WTC11 (cell line): Measurements from ENCODE around the gene CTNNBIP1. TPM values are rescaled to one million over a fixed set of nuclear protein-coding genes. Genes with fewer than 3 reads are reported as not detected.

Experiments used
- ATAC-seq: fragments of 200-7000 bp; cut with Tn5 transposase; 2 replicates; pipeline ENCODE4 v1.10.0; 2021; ENCODE audit warnings: mild to moderate bottlenecking, moderate library complexity
- CTCF ChIA-PET: fragments of 300-600 bp; sonication (Branson Sonifier 250); formaldehyde crosslinking; loops from one replicate; lab custom pipeline; 2021; ENCODE audit warnings: antibody characterized with exemption; lab: Charles Lee
- POLR2A ChIA-PET: fragments of 350-600 bp; sonication (Branson Sonifier 250); formaldehyde crosslinking; loops from one replicate; lab custom pipeline; 2021; ENCODE audit warnings: antibody characterized with exemption; lab: Charles Lee
- DNase-seq: peaks from one replicate; pipeline ENCODE4 v3.0.0; 2021; ENCODE audit warnings: low spot score
- H3K27ac Mint-ChIP-seq: 2 replicates; pipeline ENCODE4 v1.8.0; 2021; ENCODE audit warnings: mixed read lengths
- H3K27me3 Mint-ChIP-seq: 2 replicates; pipeline ENCODE4 v1.8.0; 2021; ENCODE audit warnings: low read depth, mild to moderate bottlenecking, moderate library complexity, mixed read lengths
- H3K36me3 Mint-ChIP-seq: 2 replicates; pipeline ENCODE4 v1.8.0; 2021; ENCODE audit warnings: mixed read lengths
- H3K4me1 Mint-ChIP-seq: 2 replicates; pipeline ENCODE4 v1.8.0; 2022; ENCODE audit warnings: mixed read lengths
- H3K4me3 Mint-ChIP-seq: 2 replicates; pipeline ENCODE4 v1.8.0; 2021; ENCODE audit warnings: mild to moderate bottlenecking, moderate library complexity, mixed read lengths
- H3K9me3 Mint-ChIP-seq: 2 replicates; pipeline ENCODE4 v1.8.0; 2021; ENCODE audit warnings: mixed read lengths
- CREM ChIP-seq: sonication (generic); formaldehyde crosslinking; IDR thresholded peaks from 2 replicates; pipeline ENCODE4 v1.8.1; 2022; ENCODE audit warnings: mild to moderate bottlenecking, missing genetic modification reagents, moderate library complexity
- EMX1 ChIP-seq: fragments of 250-450 bp; sonication (Bioruptor Pico); IDR thresholded peaks from 2 replicates; pipeline ENCODE4 v1.8.0; 2021; ENCODE audit warnings: mild to moderate bottlenecking
- ESRRA ChIP-seq: sonication (generic); formaldehyde crosslinking; IDR thresholded peaks from 2 replicates; pipeline ENCODE4 v1.8.1; 2022; ENCODE audit warnings: mild to moderate bottlenecking, missing genetic modification reagents, borderline replicate concordance
- ETV6 ChIP-seq: sonication (generic); formaldehyde crosslinking; IDR thresholded peaks from 2 replicates; pipeline ENCODE4 v1.8.1; 2022; ENCODE audit warnings: mild to moderate bottlenecking, missing genetic modification reagents
- GRHL2 ChIP-seq: fragments of 250-450 bp; sonication (Bioruptor Pico); IDR thresholded peaks from 2 replicates; pipeline ENCODE4 v1.8.0; 2022; ENCODE audit warnings: mild to moderate bottlenecking, moderate library complexity; ENCODE audit not compliant: insufficient replicate concordance, severe bottlenecking
- GTF2I ChIP-seq: fragments of 250-450 bp; sonication (Bioruptor Pico); conservative IDR thresholded peaks from 2 replicates; pipeline ENCODE4 v1.4.0; 2021; ENCODE audit warnings: mild to moderate bottlenecking
- HMGXB4 ChIP-seq: sonication (generic); formaldehyde crosslinking; IDR thresholded peaks from 2 replicates; pipeline ENCODE4 v1.8.1; 2023; ENCODE audit warnings: mild to moderate bottlenecking, moderate library complexity, missing genetic modification reagents
- MXD4 ChIP-seq: fragments of 250-450 bp; sonication (Bioruptor Pico); IDR thresholded peaks from 2 replicates; pipeline ENCODE4 v1.8.0; 2021; ENCODE audit warnings: mild to moderate bottlenecking, moderate library complexity, borderline replicate concordance
- NFATC4 ChIP-seq: fragments of 250-450 bp; sonication (Bioruptor Pico); IDR thresholded peaks from 2 replicates; pipeline ENCODE4 v1.9.0; 2021; ENCODE audit warnings: mild to moderate bottlenecking
- PRDM15 ChIP-seq: sonication (generic); formaldehyde crosslinking; IDR thresholded peaks from 2 replicates; pipeline ENCODE4 v1.8.0; 2022; ENCODE audit warnings: missing genetic modification reagents
- PRRX2 ChIP-seq: fragments of 250-450 bp; sonication (Bioruptor Pico); IDR thresholded peaks from 2 replicates; pipeline ENCODE4 v1.8.0; 2021; ENCODE audit warnings: mild to moderate bottlenecking
- SMAD3 ChIP-seq: sonication (generic); formaldehyde crosslinking; IDR thresholded peaks from 2 replicates; pipeline ENCODE4 v1.8.0; 2022; ENCODE audit warnings: missing genetic modification reagents, mild to moderate bottlenecking, borderline replicate concordance
- TEAD4 ChIP-seq: sonication (generic); formaldehyde crosslinking; IDR thresholded peaks from 2 replicates; pipeline ENCODE4 v1.8.0; 2022; ENCODE audit warnings: mild to moderate bottlenecking, missing genetic modification reagents
- ZBTB21 ChIP-seq: sonication (generic); formaldehyde crosslinking; IDR thresholded peaks from 2 replicates; pipeline ENCODE4 v1.8.1; 2023; ENCODE audit warnings: mild to moderate bottlenecking, missing genetic modification reagents, borderline replicate concordance
- ZNF263 ChIP-seq: sonication (generic); formaldehyde crosslinking; IDR thresholded peaks from 2 replicates; pipeline ENCODE4 v1.8.1; 2022; ENCODE audit warnings: low read depth, mild to moderate bottlenecking, moderate library complexity, missing genetic modification reagents
- ZNF416 ChIP-seq: fragments of 250-450 bp; sonication (Bioruptor Pico); IDR thresholded peaks from 2 replicates; pipeline ENCODE4 v1.9.0; 2021; ENCODE audit warnings: mild to moderate bottlenecking, inconsistent platforms
- ZNF423 ChIP-seq: fragments of 250-450 bp; sonication (Bioruptor Pico); IDR thresholded peaks from 2 replicates; pipeline ENCODE4 v2.1.2; 2022; ENCODE audit warnings: mild to moderate bottlenecking, moderate library complexity
- total RNA-seq: library from RNA; stranded (reverse); gene quantifications from 3 replicates; pipeline ENCODE4 v1.2.3, GENCODE V29; 2021
- TF ChIP-seq, protein P1 (sequence below): sonication (generic); formaldehyde crosslinking; IDR thresholded peaks from 2 replicates; pipeline ENCODE4 v1.8.1; 2023; ENCODE audit warnings: mild to moderate bottlenecking, missing genetic modification reagents, moderate library complexity
- TF ChIP-seq, protein P2 (sequence below): sonication (generic); formaldehyde crosslinking; IDR thresholded peaks from 2 replicates; pipeline ENCODE4 v1.8.0; 2023; ENCODE audit warnings: missing genetic modification reagents
- TF ChIP-seq, protein P3 (sequence below): fragments of 250-450 bp; sonication (Bioruptor Pico); IDR thresholded peaks from 2 replicates; pipeline ENCODE4 v1.9.0; 2021; ENCODE audit warnings: mild to moderate bottlenecking
- TF ChIP-seq, protein P4 (sequence below): sonication (generic); formaldehyde crosslinking; conservative IDR thresholded peaks from 2 replicates; pipeline ENCODE4 v1.8.1; 2023; ENCODE audit warnings: mild to moderate bottlenecking, low read depth, missing genetic modification reagents, moderate library complexity

CTNNBIP1 gene
- total RNA-seq, 1 experiment from 2014 or later = 58.2 TPM

DNA sequence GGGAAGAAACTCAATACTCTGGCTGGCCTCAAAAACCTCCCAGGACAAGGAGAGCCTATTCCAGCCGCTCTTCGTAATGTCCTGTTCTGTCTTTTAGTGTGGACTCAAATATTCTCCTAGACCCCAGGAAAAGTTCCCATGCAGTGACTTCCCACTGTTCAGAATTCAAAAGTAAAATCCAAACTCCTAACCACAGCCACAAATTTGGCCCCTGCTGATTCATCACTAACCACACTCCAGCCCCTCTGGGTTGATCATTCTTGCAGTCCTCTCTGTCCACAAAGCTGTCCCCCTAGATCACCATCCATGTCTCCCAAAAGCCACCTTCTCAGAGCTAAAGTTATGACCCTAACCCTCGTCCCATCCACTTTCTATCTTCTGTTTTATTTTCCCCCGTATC, 5.1 kb downstream of the CTNNBIP1 start (continued):
- TF ChIP-seq PRDM15 (no peak), NFATC4 (CRISPR knock-in tag) (no peak), ZBTB21 (CRISPR knock-in tag) (no peak), CREM (CRISPR knock-in tag) (no peak), ZNF416 (CRISPR knock-in tag) (no peak), MXD4 (CRISPR knock-in tag) (no peak)
- TF ChIP-seq, protein P1, sequence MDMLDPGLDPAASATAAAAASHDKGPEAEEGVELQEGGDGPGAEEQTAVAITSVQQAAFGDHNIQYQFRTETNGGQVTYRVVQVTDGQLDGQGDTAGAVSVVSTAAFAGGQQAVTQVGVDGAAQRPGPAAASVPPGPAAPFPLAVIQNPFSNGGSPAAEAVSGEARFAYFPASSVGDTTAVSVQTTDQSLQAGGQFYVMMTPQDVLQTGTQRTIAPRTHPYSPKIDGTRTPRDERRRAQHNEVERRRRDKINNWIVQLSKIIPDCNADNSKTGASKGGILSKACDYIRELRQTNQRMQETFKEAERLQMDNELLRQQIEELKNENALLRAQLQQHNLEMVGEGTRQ (CRISPR knock-in tag) = no peak

DNA sequence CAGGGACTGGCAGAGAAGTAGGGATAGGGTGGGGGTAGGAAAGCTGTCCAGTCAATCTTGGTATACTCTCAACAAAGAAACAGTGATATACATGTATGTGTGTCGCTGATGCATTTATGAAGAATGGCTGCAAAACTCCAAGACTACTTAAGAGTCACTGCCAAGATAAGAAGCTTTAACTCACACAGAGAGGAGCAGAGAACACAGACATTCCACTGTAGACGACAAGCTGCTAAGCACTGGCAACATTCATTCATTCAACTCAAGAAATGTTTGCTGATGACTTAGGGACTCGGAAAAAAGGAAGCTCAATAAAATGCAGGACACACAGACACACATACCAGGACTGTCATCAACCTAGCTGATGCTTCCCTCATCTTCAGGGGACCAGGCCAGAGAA, 5.5 kb downstream of the CTNNBIP1 start:
- no peaks in the 10 kb centered on the region for H3K9me3 Mint-ChIP-seq
- no peaks in the 10 kb centered on the region for H3K36me3 Mint-ChIP-seq
- no peak overlapping the region for H3K4me3 Mint-ChIP-seq
- DNase-seq (no peak), ATAC-seq (no peak)
- no peak for TF ChIP-seq PRRX2
- TF ChIP-seq GRHL2 (CRISPR knock-in tag) = no peak
- TF ChIP-seq HMGXB4 (CRISPR knock-in tag) = no peak
- TF ChIP-seq GTF2I = no peak
- no peak for TF ChIP-seq CREM (CRISPR knock-in tag)
- TF ChIP-seq EMX1 (CRISPR knock-in tag) = no peak
- TF ChIP-seq, protein P2, sequence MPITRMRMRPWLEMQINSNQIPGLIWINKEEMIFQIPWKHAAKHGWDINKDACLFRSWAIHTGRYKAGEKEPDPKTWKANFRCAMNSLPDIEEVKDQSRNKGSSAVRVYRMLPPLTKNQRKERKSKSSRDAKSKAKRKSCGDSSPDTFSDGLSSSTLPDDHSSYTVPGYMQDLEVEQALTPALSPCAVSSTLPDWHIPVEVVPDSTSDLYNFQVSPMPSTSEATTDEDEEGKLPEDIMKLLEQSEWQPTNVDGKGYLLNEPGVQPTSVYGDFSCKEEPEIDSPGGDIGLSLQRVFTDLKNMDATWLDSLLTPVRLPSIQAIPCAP (CRISPR knock-in tag) = no peak
- ChIA-PET CTCF (interaction anchor here (1.1 kb wide), 1 partner anchor 29 kb away, joined by 3 read pairs; no protein-coding TSS in a partner anchor), POLR2A (no interaction called here)
- H3K27ac Mint-ChIP-seq = no peak overlapping the region
- H3K27me3 Mint-ChIP-seq = no peaks in the 10 kb centered on the region
- peaks cover 18% of the 10 kb centered on the region for H3K4me1 Mint-ChIP-seq

DNA sequence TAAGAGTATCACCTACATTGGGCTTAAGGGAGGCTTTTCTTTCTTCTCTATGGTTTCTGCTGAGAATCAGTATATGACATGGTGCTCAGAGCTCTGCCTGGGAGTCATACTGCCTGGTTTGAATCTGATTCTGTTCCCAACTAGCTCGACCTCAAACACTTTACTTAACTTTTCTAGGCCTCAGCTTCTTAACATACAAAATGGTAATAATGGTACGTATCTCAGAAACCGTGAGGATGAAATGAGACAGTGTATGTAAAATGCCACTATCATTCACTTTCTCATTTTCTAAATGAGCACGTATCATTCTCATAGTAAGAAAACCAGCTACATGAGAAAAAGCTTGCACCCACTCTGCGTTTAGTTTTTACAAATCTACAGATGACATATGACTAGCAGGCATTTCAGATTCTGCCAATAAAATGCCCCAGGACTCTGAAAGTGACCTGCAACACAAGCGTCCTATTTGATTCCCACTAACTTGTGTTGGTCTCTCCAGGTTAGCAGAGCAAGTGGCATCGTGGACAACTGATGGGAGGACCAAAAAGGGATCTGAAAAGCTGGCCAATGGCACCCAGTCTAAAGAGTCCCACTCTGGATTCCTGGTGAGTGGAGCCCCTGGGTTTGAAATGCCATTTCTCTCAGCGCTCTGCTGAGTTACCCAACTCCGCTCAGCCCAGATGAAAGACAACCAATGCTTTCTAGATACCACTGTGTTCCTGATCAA, 6.1 kb downstream of the CTNNBIP1 start:
- POLR2A ChIA-PET = no interaction called here
- ATAC-seq (no peak), DNase-seq (no peak)
- H3K9me3 Mint-ChIP-seq = no peaks in the 10 kb centered on the region
- peaks cover 14% of the 10 kb centered on the region for H3K4me1 Mint-ChIP-seq
- H3K4me3 Mint-ChIP-seq = no peak overlapping the region
- no peaks in the 10 kb centered on the region for H3K27me3 Mint-ChIP-seq
- H3K27ac Mint-ChIP-seq = no peak overlapping the region
- H3K36me3 Mint-ChIP-seq = no peaks in the 10 kb centered on the region
- CTCF ChIA-PET = interaction anchor here (0.6 kb wide), 1 partner anchor 13 kb away, joined by 3 read pairs; no protein-coding TSS in a partner anchor
- TF ChIP-seq SMAD3 (CRISPR knock-in tag) (no peak), ZBTB21 (CRISPR knock-in tag) (no peak), ESRRA (CRISPR knock-in tag) (no peak), ZNF423 (no peak), TEAD4 (CRISPR knock-in tag) (no peak), ZNF263 (no peak), CREM (CRISPR knock-in tag) (no peak), ETV6 (CRISPR knock-in tag) (no peak)
- TF ChIP-seq, protein P3, sequence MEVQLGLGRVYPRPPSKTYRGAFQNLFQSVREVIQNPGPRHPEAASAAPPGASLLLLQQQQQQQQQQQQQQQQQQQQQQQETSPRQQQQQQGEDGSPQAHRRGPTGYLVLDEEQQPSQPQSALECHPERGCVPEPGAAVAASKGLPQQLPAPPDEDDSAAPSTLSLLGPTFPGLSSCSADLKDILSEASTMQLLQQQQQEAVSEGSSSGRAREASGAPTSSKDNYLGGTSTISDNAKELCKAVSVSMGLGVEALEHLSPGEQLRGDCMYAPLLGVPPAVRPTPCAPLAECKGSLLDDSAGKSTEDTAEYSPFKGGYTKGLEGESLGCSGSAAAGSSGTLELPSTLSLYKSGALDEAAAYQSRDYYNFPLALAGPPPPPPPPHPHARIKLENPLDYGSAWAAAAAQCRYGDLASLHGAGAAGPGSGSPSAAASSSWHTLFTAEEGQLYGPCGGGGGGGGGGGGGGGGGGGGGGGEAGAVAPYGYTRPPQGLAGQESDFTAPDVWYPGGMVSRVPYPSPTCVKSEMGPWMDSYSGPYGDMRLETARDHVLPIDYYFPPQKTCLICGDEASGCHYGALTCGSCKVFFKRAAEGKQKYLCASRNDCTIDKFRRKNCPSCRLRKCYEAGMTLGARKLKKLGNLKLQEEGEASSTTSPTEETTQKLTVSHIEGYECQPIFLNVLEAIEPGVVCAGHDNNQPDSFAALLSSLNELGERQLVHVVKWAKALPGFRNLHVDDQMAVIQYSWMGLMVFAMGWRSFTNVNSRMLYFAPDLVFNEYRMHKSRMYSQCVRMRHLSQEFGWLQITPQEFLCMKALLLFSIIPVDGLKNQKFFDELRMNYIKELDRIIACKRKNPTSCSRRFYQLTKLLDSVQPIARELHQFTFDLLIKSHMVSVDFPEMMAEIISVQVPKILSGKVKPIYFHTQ (CRISPR knock-in tag) = no peak
- TF ChIP-seq, protein P4, sequence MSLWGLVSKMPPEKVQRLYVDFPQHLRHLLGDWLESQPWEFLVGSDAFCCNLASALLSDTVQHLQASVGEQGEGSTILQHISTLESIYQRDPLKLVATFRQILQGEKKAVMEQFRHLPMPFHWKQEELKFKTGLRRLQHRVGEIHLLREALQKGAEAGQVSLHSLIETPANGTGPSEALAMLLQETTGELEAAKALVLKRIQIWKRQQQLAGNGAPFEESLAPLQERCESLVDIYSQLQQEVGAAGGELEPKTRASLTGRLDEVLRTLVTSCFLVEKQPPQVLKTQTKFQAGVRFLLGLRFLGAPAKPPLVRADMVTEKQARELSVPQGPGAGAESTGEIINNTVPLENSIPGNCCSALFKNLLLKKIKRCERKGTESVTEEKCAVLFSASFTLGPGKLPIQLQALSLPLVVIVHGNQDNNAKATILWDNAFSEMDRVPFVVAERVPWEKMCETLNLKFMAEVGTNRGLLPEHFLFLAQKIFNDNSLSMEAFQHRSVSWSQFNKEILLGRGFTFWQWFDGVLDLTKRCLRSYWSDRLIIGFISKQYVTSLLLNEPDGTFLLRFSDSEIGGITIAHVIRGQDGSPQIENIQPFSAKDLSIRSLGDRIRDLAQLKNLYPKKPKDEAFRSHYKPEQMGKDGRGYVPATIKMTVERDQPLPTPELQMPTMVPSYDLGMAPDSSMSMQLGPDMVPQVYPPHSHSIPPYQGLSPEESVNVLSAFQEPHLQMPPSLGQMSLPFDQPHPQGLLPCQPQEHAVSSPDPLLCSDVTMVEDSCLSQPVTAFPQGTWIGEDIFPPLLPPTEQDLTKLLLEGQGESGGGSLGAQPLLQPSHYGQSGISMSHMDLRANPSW = no peak
